ENCODE measurements around the gene SCLT1. TPM values are rescaled to one million over a fixed set of nuclear protein-coding genes. Genes with fewer than 3 reads are reported as not detected.

The SCLT1 gene
- total and polyA plus RNA-seq, 2 of the 4 experiments (the other 2 are of a cell fraction): 4.9 to 7.7 TPM

DNA sequence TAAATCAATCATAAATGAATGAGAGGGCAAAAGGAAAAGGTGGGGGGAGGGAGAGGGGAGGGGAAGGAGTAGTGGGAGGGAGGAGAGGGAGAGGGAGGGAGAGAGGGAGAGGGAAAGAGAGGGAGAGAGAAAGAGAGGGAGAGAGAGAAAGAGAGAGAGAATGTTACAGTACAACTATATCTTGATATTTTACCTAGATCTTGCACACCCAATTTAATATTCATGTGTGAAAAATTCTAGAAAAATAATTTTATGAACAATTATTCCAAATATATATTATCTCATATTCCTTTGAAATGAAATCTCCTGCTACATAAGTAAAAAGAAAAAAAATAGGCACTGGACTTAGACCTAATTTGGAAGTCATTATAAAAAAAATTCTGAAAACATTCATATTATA is 120.0 kb downstream of the SCLT1 start:
- POLR2A ChIA-PET (ENCODE audit: unreplicated experiment): no interaction called here
- dilution Hi-C loops (cut with HindIII; ENCODE audit: low sequenced_read_pairs, unreplicated experiment): no loop called here
- no peak for DNase-seq

More for the DNA sequence above, 120.0 kb downstream of the SCLT1 start:
- Histone ChIP-seq H2BK20ac (ENCODE audit: low read depth, low read length) (no peak overlapping the region), H2BK120ac (ENCODE audit: low read depth, low read length) (no peak overlapping the region), H3K27ac (ENCODE audit: insufficient read depth, low read length) (no peak overlapping the region), H3K9ac (ENCODE audit: low read depth, low read length) (no peak overlapping the region), H3K56ac (ENCODE audit: extremely low read depth, insufficient read depth, low read length) (no peak overlapping the region), H3K18ac (ENCODE audit: low read depth, low read length) (no peak overlapping the region), H2BK5ac (ENCODE audit: low read depth, low read length, poor library complexity, severe bottlenecking) (no peak overlapping the region), H4K20me1 (ENCODE audit: insufficient read depth, low read length) (no peaks in the 10 kb centered on the region), H2AK5ac (ENCODE audit: low read depth, low read length) (no peak overlapping the region), H3K79me1 (ENCODE audit: low read depth in 1 of 2, low read length in 2 of 2) (no peaks in the 10 kb centered on the region), H2AK9ac (replicated peaks; ENCODE audit: low read depth, low read length, poor library complexity) (no peak overlapping the region), H3K4me3 (ENCODE audit: insufficient read depth, low read depth, low read length) (no peak overlapping the region), H4K5ac (ENCODE audit: low read depth, low read length) (no peak overlapping the region), H3K27me3 (ENCODE audit: control insufficient read depth, insufficient read depth, low read length) (no peaks in the 10 kb centered on the region), H4K8ac (ENCODE audit: low read depth in 2 of 2, low read length in 2 of 2) (no peak overlapping the region), H3K9me3 (ENCODE audit: control insufficient read depth, insufficient read depth, low read length) (no peaks in the 10 kb centered on the region), H4K91ac (ENCODE audit: insufficient read depth, low read depth, low read length) (no peak overlapping the region), H3K23ac (ENCODE audit: low read depth, low read length) (no peak overlapping the region), H2BK15ac (ENCODE audit: low read depth, low read length) (no peak overlapping the region), H3K4ac (ENCODE audit: low read depth, low read length) (no peak overlapping the region), H2AFZ (replicated peaks; ENCODE audit: low read length, poor library complexity) (no peak overlapping the region), H3K36me3 (ENCODE audit: control insufficient read depth, insufficient read depth, low read length) (no peaks in the 10 kb centered on the region), H3K4me2 (ENCODE audit: low read depth, low read length) (no peak overlapping the region), H3K9me1 (ENCODE audit: insufficient read depth, low read length) (no peaks in the 10 kb centered on the region), H3K4me1 (ENCODE audit: control insufficient read depth, insufficient read depth, low read length) (peaks cover 4% of the 10 kb centered on the region), H3K14ac (replicated peaks; ENCODE audit: low read depth, low read length) (no peak overlapping the region)
- CTCF ChIA-PET: no interaction called here
- no peak for ATAC-seq (ENCODE audit: low read depth)
- in situ Hi-C loops (cut with MboI; ENCODE audit: low sequenced_read_pairs): no loop called here
- intact Hi-C loops (cut with micrococcal nuclease): loop anchor here (5.0 kb wide), 1 partner anchor 81 kb away; no protein-coding TSS in a partner anchor
- no TSS peak for BruUV-seq (replicated peaks)
- TF ChIP-seq BHLHE40 (IDR thresholded peaks at IDR 0.05; ENCODE audit: low read depth, low read length) (no peak), MAZ (IDR thresholded peaks at IDR 0.05; ENCODE audit: borderline replicate concordance, low read depth, low read length) (no peak), MXI1 (IDR thresholded peaks at IDR 0.05; ENCODE audit: borderline replicate concordance, low read depth, low read length) (no peak), POLR2A (IDR thresholded peaks at IDR 0.05; ENCODE audit: low read depth, low read length) (no peak), NFE2L2 (IDR thresholded peaks at IDR 0.05; ENCODE audit: low read depth, low read length) (no peak), CEBPB (IDR thresholded peaks at IDR 0.05; ENCODE audit: low read depth, low read length) (no peak), RCOR1 (IDR thresholded peaks at IDR 0.05; ENCODE audit: insufficient replicate concordance, low read length) (no peak)
- TF ChIP-seq, protein P1, sequence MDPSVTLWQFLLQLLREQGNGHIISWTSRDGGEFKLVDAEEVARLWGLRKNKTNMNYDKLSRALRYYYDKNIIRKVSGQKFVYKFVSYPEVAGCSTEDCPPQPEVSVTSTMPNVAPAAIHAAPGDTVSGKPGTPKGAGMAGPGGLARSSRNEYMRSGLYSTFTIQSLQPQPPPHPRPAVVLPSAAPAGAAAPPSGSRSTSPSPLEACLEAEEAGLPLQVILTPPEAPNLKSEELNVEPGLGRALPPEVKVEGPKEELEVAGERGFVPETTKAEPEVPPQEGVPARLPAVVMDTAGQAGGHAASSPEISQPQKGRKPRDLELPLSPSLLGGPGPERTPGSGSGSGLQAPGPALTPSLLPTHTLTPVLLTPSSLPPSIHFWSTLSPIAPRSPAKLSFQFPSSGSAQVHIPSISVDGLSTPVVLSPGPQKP (IDR thresholded peaks at IDR 0.05; ENCODE audit: borderline replicate concordance, low read depth, low read length): no peak
- TF ChIP-seq, protein P2, sequence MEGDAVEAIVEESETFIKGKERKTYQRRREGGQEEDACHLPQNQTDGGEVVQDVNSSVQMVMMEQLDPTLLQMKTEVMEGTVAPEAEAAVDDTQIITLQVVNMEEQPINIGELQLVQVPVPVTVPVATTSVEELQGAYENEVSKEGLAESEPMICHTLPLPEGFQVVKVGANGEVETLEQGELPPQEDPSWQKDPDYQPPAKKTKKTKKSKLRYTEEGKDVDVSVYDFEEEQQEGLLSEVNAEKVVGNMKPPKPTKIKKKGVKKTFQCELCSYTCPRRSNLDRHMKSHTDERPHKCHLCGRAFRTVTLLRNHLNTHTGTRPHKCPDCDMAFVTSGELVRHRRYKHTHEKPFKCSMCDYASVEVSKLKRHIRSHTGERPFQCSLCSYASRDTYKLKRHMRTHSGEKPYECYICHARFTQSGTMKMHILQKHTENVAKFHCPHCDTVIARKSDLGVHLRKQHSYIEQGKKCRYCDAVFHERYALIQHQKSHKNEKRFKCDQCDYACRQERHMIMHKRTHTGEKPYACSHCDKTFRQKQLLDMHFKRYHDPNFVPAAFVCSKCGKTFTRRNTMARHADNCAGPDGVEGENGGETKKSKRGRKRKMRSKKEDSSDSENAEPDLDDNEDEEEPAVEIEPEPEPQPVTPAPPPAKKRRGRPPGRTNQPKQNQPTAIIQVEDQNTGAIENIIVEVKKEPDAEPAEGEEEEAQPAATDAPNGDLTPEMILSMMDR (conservative IDR thresholded peaks at IDR 0.05; ENCODE audit: low read depth, low read length): no peak
- TF ChIP-seq, protein P3, sequence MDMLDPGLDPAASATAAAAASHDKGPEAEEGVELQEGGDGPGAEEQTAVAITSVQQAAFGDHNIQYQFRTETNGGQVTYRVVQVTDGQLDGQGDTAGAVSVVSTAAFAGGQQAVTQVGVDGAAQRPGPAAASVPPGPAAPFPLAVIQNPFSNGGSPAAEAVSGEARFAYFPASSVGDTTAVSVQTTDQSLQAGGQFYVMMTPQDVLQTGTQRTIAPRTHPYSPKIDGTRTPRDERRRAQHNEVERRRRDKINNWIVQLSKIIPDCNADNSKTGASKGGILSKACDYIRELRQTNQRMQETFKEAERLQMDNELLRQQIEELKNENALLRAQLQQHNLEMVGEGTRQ (IDR thresholded peaks at IDR 0.05; ENCODE audit: low read depth, low read length): no peak
